ENCODE data around the gene ZNF414.

ZNF414 gene

GRCh38 chr19:8461891-8462290 lies 52.1 kb downstream of the ZNF414 start:
- no peak for DNase-seq

GRCh38 chr19:8461376-8461775 lies 52.6 kb downstream of the ZNF414 start:
- DNase-seq: no peak

- no peak for DNase-seq
Observed at GRCh38 chr19:8460516-8461298, 53.3 kb downstream of the ZNF414 start.
